Measurements from ENCODE around the gene TPRN.

The TPRN gene

GRCh38 chr9:137235424-137236237 lies 35.1 kb upstream of the TPRN start:
- DNase-seq = no peak

- no peak for DNase-seq
These were observed 34.4 kb upstream of the TPRN start for GRCh38 chr9:137234758-137235423.

GRCh38 chr9:137234055-137234697 lies 33.6 kb upstream of the TPRN start:
- DNase-seq = no peak

GRCh38 chr9:137233143-137233980 lies 32.8 kb upstream of the TPRN start:
- DNase-seq = no peak

GRCh38 chr9:137232510-137232909 lies 32.0 kb upstream of the TPRN start:
- DNase-seq = no peak

GRCh38 chr9:137232101-137232500 lies 31.6 kb upstream of the TPRN start:
- no peak for DNase-seq

GRCh38 chr9:137231372-137232039 lies 31.0 kb upstream of the TPRN start:
- no peak for DNase-seq

GRCh38 chr9:137230705-137231371 lies 30.3 kb upstream of the TPRN start, which contains the start of gene SLC34A3:
TSS of gene SLC34A3 (plus strand) at chr9:137230901. CDS start at chr9:137231703, 802 bp downstream.
- DNase-seq = no peak

GRCh38 chr9:137229903-137230704 lies 29.6 kb upstream of the TPRN start:
- no peak for DNase-seq

GRCh38 chr9:137228968-137229896 lies 28.7 kb upstream of the TPRN start:
- no peak for DNase-seq

- no peak for DNase-seq
These were observed 28.0 kb upstream of the TPRN start for GRCh38 chr9:137228506-137228967.

- DNase-seq = no peak
These were observed 27.4 kb upstream of the TPRN start for GRCh38 chr9:137227853-137228505.

GRCh38 chr9:137227054-137227852 lies 26.7 kb upstream of the TPRN start, which contains the start of gene RNF224:
TSS of gene RNF224 (plus strand) at chr9:137227502. CDS start at chr9:137228336, 834 bp downstream.
- peak; percentile 36 for DNase-seq

- DNase-seq = no peak
These were observed 26.0 kb upstream of the TPRN start for GRCh38 chr9:137226338-137227053.

- no peak for DNase-seq
These were observed 25.3 kb upstream of the TPRN start for GRCh38 chr9:137225699-137226331.

GRCh38 chr9:137224830-137225694 lies 24.5 kb upstream of the TPRN start, which contains the start of gene CYSRT1:
TSS of gene CYSRT1 (plus strand) at chr9:137225174. CDS start at chr9:137225622, 448 bp downstream.
- no peak for DNase-seq
